HG03060 (cell line): Measurements from ENCODE around the gene PTGFR.

Source experiments
- ATAC-seq: cut with Tn5 transposase; IDR thresholded peaks from one replicate; pipeline ENCODE4 v1.9.1; 2021; ENCODE audit warnings: low read depth, moderate number of reproducible peaks; ENCODE audit not compliant: unreplicated experiment

The PTGFR gene, protein sequence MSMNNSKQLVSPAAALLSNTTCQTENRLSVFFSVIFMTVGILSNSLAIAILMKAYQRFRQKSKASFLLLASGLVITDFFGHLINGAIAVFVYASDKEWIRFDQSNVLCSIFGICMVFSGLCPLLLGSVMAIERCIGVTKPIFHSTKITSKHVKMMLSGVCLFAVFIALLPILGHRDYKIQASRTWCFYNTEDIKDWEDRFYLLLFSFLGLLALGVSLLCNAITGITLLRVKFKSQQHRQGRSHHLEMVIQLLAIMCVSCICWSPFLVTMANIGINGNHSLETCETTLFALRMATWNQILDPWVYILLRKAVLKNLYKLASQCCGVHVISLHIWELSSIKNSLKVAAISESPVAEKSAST

GRCh38 chr1:78490861-78491450 lies at the start of gene PTGFR:
Gene PTGFR (plus strand): TSS chr1:78490974. CDS start chr1:78492744, 1,770 bp downstream.
- no peak for ATAC-seq

- ATAC-seq = no peak
Measured at GRCh38 chr1:78441921-78442320, 48.9 kb upstream of the PTGFR start.

DNA sequence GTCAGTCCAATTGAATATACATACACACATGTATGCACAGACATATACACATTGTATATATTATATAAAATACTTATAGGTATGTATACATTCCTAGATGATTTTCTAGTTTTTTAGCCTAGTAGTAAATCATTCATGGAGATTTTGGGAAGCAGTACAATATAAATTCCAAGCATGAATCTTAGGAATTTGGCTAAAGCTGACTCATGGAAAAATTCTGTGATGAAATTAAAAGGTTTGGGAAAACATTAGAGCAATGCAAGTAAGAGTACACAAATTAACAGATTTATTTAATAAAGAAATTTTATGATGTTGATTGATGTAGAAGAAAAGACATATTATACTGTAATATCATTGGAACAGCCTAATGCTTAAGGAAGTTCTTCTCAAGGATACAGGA lies 43.7 kb upstream of the PTGFR start:
- no peak for ATAC-seq

DNA sequence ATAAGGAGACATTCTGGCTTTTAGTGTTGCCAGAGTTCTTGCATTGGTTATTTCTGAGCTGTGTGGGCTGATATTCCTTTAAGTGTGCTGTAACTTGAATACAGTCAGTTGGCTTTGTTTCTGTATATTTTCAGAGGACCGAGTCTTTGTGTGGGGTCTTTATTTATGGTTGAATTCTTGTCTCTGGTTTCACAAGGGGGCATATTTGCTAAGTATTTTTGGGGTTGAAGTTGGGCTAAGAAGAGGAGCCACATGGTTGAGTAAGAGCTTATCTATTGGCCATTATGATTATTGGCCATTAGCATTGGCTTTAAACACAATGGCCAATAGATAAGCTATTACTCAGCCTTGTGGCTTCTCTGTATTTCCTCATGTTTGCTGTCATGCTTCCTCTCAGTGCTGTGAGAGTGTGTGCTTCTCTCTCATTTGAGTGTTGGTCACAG lies 26.3 kb upstream of the PTGFR start:
- no peak for ATAC-seq

DNA sequence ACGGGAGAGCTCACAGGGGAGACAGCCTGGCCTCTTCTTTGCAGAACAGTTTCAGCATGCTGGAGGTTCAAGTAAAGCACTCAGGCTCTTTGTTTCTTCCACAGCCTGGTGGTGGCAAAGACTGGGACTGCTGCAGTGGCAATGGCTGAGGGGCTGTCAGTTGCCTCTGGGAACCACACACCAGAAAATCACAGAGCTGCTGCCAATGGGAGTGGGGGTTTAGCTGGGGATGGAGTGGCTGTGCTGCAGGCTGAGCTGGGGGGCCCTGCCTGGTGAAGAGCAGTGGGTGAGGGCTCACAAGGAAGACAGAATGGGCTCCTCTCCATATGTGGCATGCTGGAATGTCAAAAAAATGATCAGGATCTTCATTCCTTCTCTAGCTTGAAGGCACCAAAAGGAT lies 25.6 kb upstream of the PTGFR start:
- no peak for ATAC-seq

DNA sequence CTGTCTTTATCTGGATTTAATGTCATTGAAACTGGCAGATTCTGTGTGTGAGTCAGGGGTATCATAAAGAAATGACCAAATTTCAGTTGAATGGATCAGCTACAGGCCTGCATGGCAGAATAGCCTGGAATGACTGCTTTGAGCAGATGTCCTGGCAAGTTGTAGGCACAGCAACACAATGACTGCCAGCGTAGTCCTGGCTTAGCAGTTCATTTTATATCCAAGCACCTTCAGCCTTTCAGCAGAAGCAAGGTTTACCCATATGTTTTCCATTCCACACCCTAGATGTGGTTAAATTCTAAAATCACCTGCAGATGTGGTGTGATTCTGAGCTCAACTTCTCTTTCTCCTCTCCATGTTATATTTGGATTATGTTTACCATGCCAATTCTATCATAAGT lies 22.3 kb upstream of the PTGFR start:
- ATAC-seq = no peak

GRCh38 chr1:78469576-78469975 lies 21.2 kb upstream of the PTGFR start:
- no peak for ATAC-seq

DNA sequence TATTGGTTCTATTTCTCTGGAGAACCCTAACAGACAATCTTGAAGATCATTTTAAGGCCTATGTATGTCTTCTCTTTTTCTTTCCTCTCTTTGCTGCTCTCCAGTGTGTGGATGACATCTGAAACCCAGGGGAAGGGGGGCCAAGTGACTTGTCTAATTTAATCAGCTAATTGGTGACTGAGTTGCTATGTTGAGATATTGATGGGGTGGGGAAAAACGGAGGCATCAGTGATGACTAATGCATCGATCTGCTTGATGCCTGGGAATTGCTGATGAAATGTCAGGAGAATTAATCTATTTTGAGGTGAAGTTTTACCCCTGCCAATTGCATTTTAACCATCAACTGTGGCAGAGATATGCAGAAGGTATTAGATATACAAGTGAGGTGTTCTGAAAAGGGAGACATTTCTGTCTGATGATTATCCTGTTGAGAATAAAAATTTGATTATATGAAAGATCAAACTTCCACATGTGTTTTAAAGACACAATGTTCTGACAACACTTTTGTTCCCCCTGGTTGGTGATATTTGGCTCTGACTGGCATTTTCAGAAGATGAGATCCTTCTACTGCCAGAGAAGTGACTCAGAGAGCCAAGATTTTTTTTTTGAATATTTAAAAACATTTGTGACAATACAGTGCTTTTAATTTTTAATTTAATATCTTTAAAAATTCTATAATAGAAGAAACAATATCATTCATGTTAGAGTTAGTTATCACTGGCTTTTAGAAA lies 18.7 kb upstream of the PTGFR start:
- no peak for ATAC-seq

GRCh38 chr1:78472851-78473496 lies 17.8 kb upstream of the PTGFR start:
- no peak for ATAC-seq

- ATAC-seq = no peak
Measured at GRCh38 chr1:78474092-78474491, 16.7 kb upstream of the PTGFR start.

- ATAC-seq = no peak
Measured at GRCh38 chr1:78475888-78476610, 14.7 kb upstream of the PTGFR start.

DNA sequence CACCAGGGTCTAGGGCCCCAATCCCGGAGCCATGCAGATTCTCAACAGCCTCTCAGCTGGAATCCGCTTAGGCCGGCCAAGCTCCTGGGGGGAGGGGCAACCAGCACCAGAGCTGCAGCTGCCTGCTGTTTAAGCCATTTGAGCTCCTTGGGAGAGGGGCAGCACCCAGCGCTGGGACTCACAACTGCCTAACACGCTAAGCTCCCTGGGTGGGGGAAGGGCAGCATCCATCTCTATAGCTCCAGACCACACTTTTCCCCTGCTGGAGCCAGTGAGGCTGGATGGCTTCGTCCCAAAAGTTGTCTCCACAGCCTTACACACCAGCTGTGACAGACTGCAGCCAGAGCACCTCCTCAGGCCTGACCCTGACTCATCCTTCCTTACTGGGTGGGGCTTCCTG lies 6.9 kb upstream of the PTGFR start:
- no peak for ATAC-seq

- no peak for ATAC-seq
Measured at GRCh38 chr1:78491451-78492071, 787 bp downstream of the PTGFR start.

GRCh38 chr1:78492386-78492950 lies 1.7 kb downstream of the PTGFR start:
- no peak for ATAC-seq

- no peak for ATAC-seq
Measured at GRCh38 chr1:78493451-78493850, 2.7 kb downstream of the PTGFR start.

- ATAC-seq = no peak
Measured at GRCh38 chr1:78497201-78497600, 6.4 kb downstream of the PTGFR start.

- ATAC-seq = no peak
Measured at GRCh38 chr1:78500529-78500928, 9.8 kb downstream of the PTGFR start.

DNA sequence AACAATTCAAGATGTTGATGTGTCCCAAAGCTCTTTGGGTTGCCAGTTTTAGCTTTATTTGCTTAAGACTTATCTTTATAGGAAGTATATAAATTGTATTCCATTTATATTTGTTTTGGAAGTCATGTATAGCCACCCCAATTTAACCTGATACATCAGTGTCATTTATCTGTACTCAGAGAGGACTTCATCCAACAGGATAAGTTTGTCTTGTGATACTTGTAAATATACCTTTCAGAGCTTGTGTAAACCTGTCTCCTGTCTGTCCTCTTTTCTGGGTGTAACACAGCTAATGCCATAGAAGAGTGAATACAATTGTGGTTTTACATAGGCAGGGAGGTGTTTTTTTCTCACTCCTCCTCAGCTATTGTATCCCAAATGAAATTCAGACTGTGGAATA lies 10.4 kb downstream of the PTGFR start:
- ATAC-seq = no peak

DNA sequence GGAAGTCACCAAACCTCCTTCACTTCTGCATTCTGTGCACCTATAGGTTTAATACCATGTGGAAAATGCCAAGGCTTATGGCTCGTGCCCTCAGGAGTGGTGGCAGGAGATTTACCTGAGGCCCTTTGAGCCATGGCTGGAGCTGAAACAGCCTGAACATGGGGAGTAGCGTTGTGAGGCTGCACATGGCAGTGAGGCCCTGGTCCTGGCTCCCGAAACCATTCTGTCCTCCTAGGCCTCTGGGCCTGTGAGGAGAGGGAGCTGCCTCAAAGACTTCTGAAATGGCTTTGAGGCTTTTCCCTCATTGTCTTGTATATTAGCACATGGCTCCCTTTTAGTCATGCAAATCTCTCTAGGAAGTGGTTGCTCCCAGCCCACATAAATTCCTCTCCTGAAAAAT lies 20.6 kb downstream of the PTGFR start:
- no peak for ATAC-seq

GRCh38 chr1:78516716-78517115 lies 25.9 kb downstream of the PTGFR start:
- ATAC-seq = no peak
